Vagina (tissue), 2 donors: ENCODE results near the gene C10orf105.

Experiments used
- CTCF ChIP-seq, 3 experiments: fragments of 450-650 bp in 2 of 3; fragments of 200-600 bp in 1 of 3; sonication (generic) in 1 of 3; IDR thresholded peaks; one replicate each; pipeline ENCODE4 v1.5.1; 2017 to 2019; ENCODE audit warnings: antibody characterized with exemption in 3 of 3, mild to moderate bottlenecking in 2 of 3, moderate library complexity in 2 of 3
- POLR2AphosphoS5 ChIP-seq, 2 donors: sonication (generic); formaldehyde crosslinking; IDR thresholded peaks; one replicate each; pipeline ENCODE4 v1.9.0; 2017; ENCODE audit warnings: antibody characterized with exemption in 2 of 2, mild to moderate bottlenecking in 2 of 2, low read depth in 1 of 2; ENCODE audit not compliant: insufficient read depth in 1 of 2

- TF ChIP-seq CTCF (IDR thresholded peaks at IDR 0.05) (no peak), POLR2AphosphoS5 (IDR thresholded peaks at IDR 0.05; ENCODE audit: insufficient read depth in 1 of 2, low read depth in 1 of 2) (no peak)
Observed at GRCh38 chr10:71715860-71716259, 3.7 kb downstream of the C10orf105 start.
